K562 (cell line): ENCODE results near the gene VIPR2. TPM values are rescaled to one million over a fixed set of nuclear protein-coding genes. Genes with fewer than 3 reads are reported as not detected.

Source experiments
- ASH1L ChIP-seq: fragments of 450-650 bp; IDR thresholded peaks from 2 replicates; pipeline ENCODE4 v1.6.1; 2018; ENCODE audit warnings: borderline replicate concordance, mild to moderate bottlenecking, low read depth; ENCODE audit not compliant: partially characterized antibody
- CAMTA2 ChIP-seq: fragments of 250-450 bp; sonication (Bioruptor Pico); conservative IDR thresholded peaks from 2 replicates; pipeline ENCODE4 v1.5.1; 2022
- CHCHD3 ChIP-seq: fragments of 250-450 bp; sonication (Bioruptor Pico); IDR thresholded peaks from 2 replicates; pipeline ENCODE4 v2.1.2; 2022; ENCODE audit warnings: mild to moderate bottlenecking
- E2F6 ChIP-seq, 2 experiments: IDR thresholded peaks; 2 replicates each; pipeline ENCODE4 v1.6.1; 2011; ENCODE audit warnings: borderline replicate concordance in 1 of 2, control low read depth in 1 of 2, low read depth in 1 of 2, low read length in 1 of 2, mild to moderate bottlenecking in 1 of 2, mixed read lengths in 1 of 2, moderate library complexity in 1 of 2; ENCODE audit not compliant: insufficient read depth in 1 of 2, insufficient read length in 1 of 2, poor library complexity in 1 of 2, severe bottlenecking in 1 of 2; ENCODE audit errors: extremely low read depth in 1 of 2
- ELK1 ChIP-seq: sonication (generic); formaldehyde crosslinking; IDR thresholded peaks from 2 replicates; pipeline ENCODE4 v1.8.1; 2022; ENCODE audit warnings: missing genetic modification reagents
- ETV6 ChIP-seq, 3 experiments: fragments of 150-350 bp in 1 of 3; sonication (generic) in 1 of 3; formaldehyde crosslinking in 1 of 3; IDR thresholded peaks; 2 replicates each; pipeline versions ENCODE4 v1.6.1 to v1.8.0; 2014 to 2022; ENCODE audit warnings: borderline replicate concordance in 2 of 3, low read depth in 2 of 3, antibody characterized with exemption in 1 of 3, low read length in 1 of 3, mild to moderate bottlenecking in 1 of 3, missing genetic modification reagents in 1 of 3
- GABPA ChIP-seq: fragments of 200-800 bp; sonication (Bioruptor generic); conservative IDR thresholded peaks from 2 replicates; pipeline ENCODE4 v1.6.1; 2016; ENCODE audit warnings: low read depth, missing genetic modification characterization, missing compliant biosample characterization
- HDAC3 ChIP-seq: fragments of 450-650 bp; IDR thresholded peaks from 2 replicates; pipeline ENCODE4 v1.6.1; 2018; ENCODE audit warnings: borderline replicate concordance, mild to moderate bottlenecking, moderate library complexity; ENCODE audit not compliant: partially characterized antibody
- JUN ChIP-seq, 2 experiments: sonication (generic) in 1 of 2; formaldehyde crosslinking in 1 of 2; IDR thresholded peaks; 2 replicates each; pipeline versions ENCODE4 v1.6.1 to v1.8.0; 2012 to 2022; ENCODE audit warnings: borderline replicate concordance in 2 of 2, mild to moderate bottlenecking in 2 of 2, improper control_type of control experiment in 1 of 2, low read depth in 1 of 2, low read length in 1 of 2, missing genetic modification reagents in 1 of 2
- KAT7 ChIP-seq: sonication (generic); formaldehyde crosslinking; IDR thresholded peaks from 2 replicates; pipeline ENCODE4 v1.8.0; 2022; ENCODE audit warnings: missing genetic modification reagents, mild to moderate bottlenecking, borderline replicate concordance
- MLX ChIP-seq, 2 experiments: fragments of 450-650 bp in 1 of 2; sonication (generic) in 1 of 2; formaldehyde crosslinking; conservative IDR thresholded peaks; 2 replicates each; pipeline versions ENCODE4 v1.4.0 to v1.8.1; 2020 to 2022; ENCODE audit warnings: mild to moderate bottlenecking in 1 of 2, missing genetic modification reagents in 1 of 2
- MYBL2 ChIP-seq, 2 experiments: fragments of 450-650 bp in 1 of 2; sonication (generic) in 1 of 2; formaldehyde crosslinking in 1 of 2; IDR thresholded peaks; 2 replicates each; pipeline versions ENCODE4 v1.6.1 to v1.8.1; 2017 to 2022; ENCODE audit warnings: borderline replicate concordance in 1 of 2, inconsistent platforms in 1 of 2, low read depth in 1 of 2, mild to moderate bottlenecking in 1 of 2, missing genetic modification reagents in 1 of 2, moderate library complexity in 1 of 2
- NR1H2 ChIP-seq: sonication (generic); formaldehyde crosslinking; IDR thresholded peaks from 2 replicates; pipeline ENCODE4 v1.4.0; 2020; ENCODE audit warnings: mild to moderate bottlenecking, missing genetic modification reagents
- PRMT5 ChIP-seq: sonication (generic); formaldehyde crosslinking; IDR thresholded peaks from 2 replicates; pipeline ENCODE4 v1.5.0; 2020; ENCODE audit warnings: missing genetic modification reagents
- SLC30A9 ChIP-seq: fragments of 250-450 bp; sonication (Bioruptor Pico); IDR thresholded peaks from 2 replicates; pipeline ENCODE4 v1.8.0; 2022; ENCODE audit warnings: mild to moderate bottlenecking, moderate library complexity
- U2AF1 ChIP-seq: fragments of 200-400 bp; formaldehyde crosslinking; optimal IDR thresholded peaks from 2 replicates; pipeline ENCODE3; 2017; ENCODE audit warnings: mild to moderate bottlenecking, low read depth, low read length, moderate library complexity
- ZFP36 ChIP-seq: fragments of 150-350 bp; IDR thresholded peaks from 2 replicates; pipeline ENCODE4 v1.6.1; 2018; ENCODE audit warnings: low read length, low read depth; ENCODE audit not compliant: partially characterized antibody
- polyA plus RNA-seq, 8 experiments: library from polyadenylated mRNA; depleted of rRNA in 4 of 8; stranded (reverse) in 5 of 8; unstranded in 3 of 8; fragments of >200 nt; fragmentation: Nextera tagmentation in 2 of 8; fragmentation: Illumina TruSeq in 1 of 8; extraction: Ambion mirVana in 2 of 8; extraction: Trizol in 1 of 8; gene quantifications; 2 replicates each; pipeline versions ENCODE4 v1.2.1 to v1.2.3, GENCODE V29; 2011 to 2014; ENCODE audit warnings: inconsistent platforms in 1 of 8, missing spikeins in 1 of 8
- total RNA-seq, 7 experiments: library from RNA; depleted of rRNA in 6 of 7; stranded (reverse); fragments of >200 nt in 6 of 7; fragmentation: Illumina TruSeq in 2 of 7; extraction: Trizol in 2 of 7; gene quantifications; 2 replicates each; pipeline versions ENCODE4 v1.2.1 to v1.2.3, GENCODE V29; 2011 to 2021; ENCODE audit warnings: low replicate concordance in 1 of 7

VIPR2 gene
- total and polyA plus RNA-seq, 9 of the 15 experiments (the other 6 are each of a cell fraction or from before 2014, with no cell fraction given) = 0.04 TPM; not detected in 8

- TF ChIP-seq ELK1 (CRISPR knock-in tag) (no peak), NR1H2 (CRISPR knock-in tag) (no peak), KAT7 (peak; percentile 88), SLC30A9 (CRISPR knock-in tag) (no peak), E2F6 (IDR thresholded peaks at IDR 0.05; ENCODE audit: borderline replicate concordance in 1 of 2, extremely low read depth in 1 of 2, insufficient read depth in 1 of 2, insufficient read length in 1 of 2, low read depth in 1 of 2, low read length in 1 of 2, poor library complexity in 1 of 2, severe bottlenecking in 1 of 2) (peak; percentile 68 to 84), GABPA (tag) (no peak), HDAC3 (no peak), JUN (IDR thresholded peaks at IDR 0.05; ENCODE audit: borderline replicate concordance, low read depth, low read length) (peak; percentile 50), JUN (CRISPR knock-in tag; IDR thresholded peaks at IDR 0.05; ENCODE audit: borderline replicate concordance) (0 out of 2 replicates have a peak, but pooled peaks have one; percentile 54), CHCHD3 (CRISPR knock-in tag) (no peak), ZFP36 (no peak), ASH1L (no peak), MYBL2 (IDR thresholded peaks at IDR 0.05; ENCODE audit: low read depth) (no peak), MYBL2 (CRISPR knock-in tag; IDR thresholded peaks at IDR 0.05; ENCODE audit: borderline replicate concordance) (no peak), CAMTA2 (CRISPR knock-in tag) (no peak), ETV6 (IDR thresholded peaks at IDR 0.05; ENCODE audit: borderline replicate concordance in 1 of 2, low read depth in 2 of 2, low read length in 1 of 2) (no peak; a peak in 1 of 4 replicates), ETV6 (CRISPR knock-in tag; IDR thresholded peaks at IDR 0.05; ENCODE audit: borderline replicate concordance) (no peak), MLX (CRISPR knock-in tag; conservative IDR thresholded peaks at IDR 0.05) (no peak), U2AF1 (peak; percentile 64), PRMT5 (no peak)
These were observed 114.1 kb downstream of the VIPR2 start (continued) for GRCh38 chr7:159030490-159031134.
